ENCODE data around the gene CCNO.

Gene CCNO

GRCh38 chr5:55222985-55223811 lies 10.2 kb downstream of the CCNO start:
- TF ChIP-seq, protein P1, sequence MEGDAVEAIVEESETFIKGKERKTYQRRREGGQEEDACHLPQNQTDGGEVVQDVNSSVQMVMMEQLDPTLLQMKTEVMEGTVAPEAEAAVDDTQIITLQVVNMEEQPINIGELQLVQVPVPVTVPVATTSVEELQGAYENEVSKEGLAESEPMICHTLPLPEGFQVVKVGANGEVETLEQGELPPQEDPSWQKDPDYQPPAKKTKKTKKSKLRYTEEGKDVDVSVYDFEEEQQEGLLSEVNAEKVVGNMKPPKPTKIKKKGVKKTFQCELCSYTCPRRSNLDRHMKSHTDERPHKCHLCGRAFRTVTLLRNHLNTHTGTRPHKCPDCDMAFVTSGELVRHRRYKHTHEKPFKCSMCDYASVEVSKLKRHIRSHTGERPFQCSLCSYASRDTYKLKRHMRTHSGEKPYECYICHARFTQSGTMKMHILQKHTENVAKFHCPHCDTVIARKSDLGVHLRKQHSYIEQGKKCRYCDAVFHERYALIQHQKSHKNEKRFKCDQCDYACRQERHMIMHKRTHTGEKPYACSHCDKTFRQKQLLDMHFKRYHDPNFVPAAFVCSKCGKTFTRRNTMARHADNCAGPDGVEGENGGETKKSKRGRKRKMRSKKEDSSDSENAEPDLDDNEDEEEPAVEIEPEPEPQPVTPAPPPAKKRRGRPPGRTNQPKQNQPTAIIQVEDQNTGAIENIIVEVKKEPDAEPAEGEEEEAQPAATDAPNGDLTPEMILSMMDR (conservative IDR thresholded peaks at IDR 0.05; ENCODE audit: low read length) = no peak
- no peak for DNase-seq (ENCODE audit: low read depth)
- no peak overlapping the region for H3K4me3 ChIP-seq (ENCODE audit: low read length)

GRCh38 chr5:55222092-55222984 lies 11.1 kb downstream of the CCNO start:
- TF ChIP-seq, protein P1 (conservative IDR thresholded peaks at IDR 0.05; ENCODE audit: low read length) = no peak
- H3K4me3 ChIP-seq (ENCODE audit: low read length) = no peak overlapping the region
- no peak for DNase-seq (ENCODE audit: low read depth)

GRCh38 chr5:55220433-55221185 lies 12.8 kb downstream of the CCNO start:
- TF ChIP-seq, protein P1 (conservative IDR thresholded peaks at IDR 0.05; ENCODE audit: low read length) = no peak
- no peak for DNase-seq (ENCODE audit: low read depth)
- peak overlapping the region; percentile 37 for H3K4me3 ChIP-seq (ENCODE audit: low read length)

DNA sequence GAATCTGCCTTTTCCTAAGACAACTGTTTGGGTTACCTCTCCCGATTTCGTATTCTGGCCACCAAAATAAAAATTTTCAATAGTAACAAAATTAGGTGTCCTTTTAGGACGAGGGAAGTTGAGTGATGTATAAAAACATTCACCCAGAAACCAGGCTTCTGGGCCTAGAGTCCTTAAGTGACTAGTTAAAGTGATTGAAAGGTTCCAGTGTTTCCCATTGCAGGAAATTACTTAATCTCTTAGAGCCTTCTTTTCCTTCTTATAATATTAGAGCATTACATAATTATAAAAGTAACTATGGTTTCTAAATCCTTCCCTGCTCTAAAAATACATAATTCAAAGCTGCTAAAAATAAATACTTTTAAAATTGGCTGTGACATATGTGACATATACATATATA lies 13.6 kb downstream of the CCNO start:
- DNase-seq (ENCODE audit: low read depth) = no peak
- TF ChIP-seq, protein P1 (conservative IDR thresholded peaks at IDR 0.05; ENCODE audit: low read length) = no peak
- no peak overlapping the region for H3K4me3 ChIP-seq (ENCODE audit: low read length)

DNA sequence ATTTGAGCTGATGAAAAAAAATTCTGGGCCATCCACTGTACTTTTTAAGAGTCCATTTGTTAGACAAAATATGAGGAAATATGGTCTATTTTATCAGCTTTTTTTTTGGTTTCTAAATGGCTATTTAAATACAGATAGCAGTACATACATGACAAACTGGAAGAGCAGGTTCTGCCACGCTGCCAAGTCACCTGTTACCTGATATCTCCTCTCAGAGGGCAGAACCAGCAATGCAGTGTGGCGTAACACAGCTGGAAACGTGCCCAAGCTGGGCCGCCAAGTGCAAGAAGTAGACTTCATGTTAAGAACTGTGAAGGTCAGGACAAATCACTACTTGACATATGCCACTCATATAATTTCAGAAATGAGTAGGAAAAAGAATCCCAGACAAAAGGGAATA lies 14.4 kb downstream of the CCNO start:
- no peak overlapping the region for H3K4me3 ChIP-seq (ENCODE audit: low read length)
- TF ChIP-seq, protein P1 (conservative IDR thresholded peaks at IDR 0.05; ENCODE audit: low read length) = no peak
- DNase-seq (ENCODE audit: low read depth) = no peak

DNA sequence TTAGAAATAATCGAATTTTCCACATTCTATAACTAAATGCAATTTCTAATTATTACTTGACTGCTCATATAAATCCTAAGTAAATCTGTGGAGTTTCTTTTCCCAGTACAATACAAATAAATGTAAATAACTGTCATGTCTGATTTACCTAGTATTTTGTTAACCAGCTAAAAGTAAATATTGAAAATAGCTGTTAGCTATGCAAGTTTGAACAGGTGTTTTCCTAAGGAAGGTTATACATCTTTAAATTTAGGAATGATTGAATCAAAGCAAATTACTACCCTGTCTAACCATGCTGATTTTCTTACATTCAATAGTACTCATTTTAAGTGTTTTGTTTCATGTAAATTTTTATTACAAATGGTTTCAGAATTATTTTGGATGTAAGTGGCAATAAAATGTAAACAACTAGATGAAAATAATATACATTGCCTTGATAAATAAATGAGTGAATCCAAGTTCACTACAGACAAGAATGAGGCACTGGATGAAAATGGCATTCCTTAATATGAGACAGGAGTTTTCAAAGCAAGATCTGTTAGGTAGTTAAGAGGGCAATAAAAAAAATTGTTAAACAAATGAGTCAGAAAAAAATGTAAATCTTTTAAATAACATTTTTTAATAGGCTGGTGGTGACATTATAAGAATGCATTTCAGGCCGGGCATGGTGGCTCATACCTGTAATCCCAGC lies 22.1 kb downstream of the CCNO start:
- H3K4me3 ChIP-seq (ENCODE audit: low read length) = no peak overlapping the region
- DNase-seq (ENCODE audit: low read depth) = no peak
- TF ChIP-seq, protein P1 (conservative IDR thresholded peaks at IDR 0.05; ENCODE audit: low read length) = no peak

All from AG10803 (cell line).